MCF 10A (cell line): ENCODE results near the gene CCNYL1. TPM values are rescaled to one million over a fixed set of nuclear protein-coding genes. Genes with fewer than 3 reads are reported as not detected.
"Not testable (repeated sequence)": the region's sequence is repeated elsewhere in the genome, so short reads cannot be mapped to it uniquely, and the experiment has no call there.

Source experiments
- BruUV-seq: library from RNA; stranded (reverse); fragments of 400-500 nt; replicated peaks from 2 replicates; lab custom pipeline; 2021; lab: Mats Ljungman, UMichigan
- CTCF ChIA-PET: fragments of 300-600 bp; sonication (Branson Sonifier 250); formaldehyde crosslinking; extraction: SDS; loops from one replicate; lab custom pipeline; 2021; ENCODE audit warnings: antibody characterized with exemption, inconsistent platforms; lab: Yijun Ruan, JAX
- POLR2A ChIA-PET: fragments of 300-600, 350-650 bp; sonication (Branson Sonifier 250); formaldehyde crosslinking; extraction: SDS; loops from one replicate; lab custom pipeline; 2020; ENCODE audit warnings: antibody characterized with exemption, inconsistent platforms; lab: Yijun Ruan, JAX
- DNase-seq: peaks from one replicate; pipeline ENCODE4 v3.0.0-alpha.2; 2018; ENCODE audit not compliant: unreplicated experiment
- H3K27ac Mint-ChIP-seq: one replicate; pipeline ENCODE4 v1.8.0; 2022; ENCODE audit warnings: mild to moderate bottlenecking, low read depth, mixed read lengths; ENCODE audit not compliant: unreplicated experiment
- H3K27me3 Mint-ChIP-seq: one replicate; pipeline ENCODE4 v1.8.0; 2022; ENCODE audit warnings: mixed read lengths; ENCODE audit not compliant: insufficient read depth, unreplicated experiment
- H3K36me3 Mint-ChIP-seq: one replicate; pipeline ENCODE4 v1.8.0; 2022; ENCODE audit warnings: mild to moderate bottlenecking, moderate library complexity, mixed read lengths; ENCODE audit not compliant: insufficient read depth, unreplicated experiment
- H3K4me1 Mint-ChIP-seq: one replicate; pipeline ENCODE4 v1.8.0; 2022; ENCODE audit warnings: mixed read lengths; ENCODE audit not compliant: insufficient read depth, unreplicated experiment
- H3K4me3 Mint-ChIP-seq: one replicate; pipeline ENCODE4 v1.8.0; 2022; ENCODE audit warnings: mild to moderate bottlenecking, moderate library complexity, mixed read lengths; ENCODE audit not compliant: unreplicated experiment
- H3K9me3 Mint-ChIP-seq: one replicate; pipeline ENCODE4 v1.8.0; 2022; ENCODE audit warnings: mixed read lengths; ENCODE audit not compliant: unreplicated experiment
- intact Hi-C: fragments of 100-400 bp; cut with micrococcal nuclease; formaldehyde crosslinking; loops from 2 replicates; pipeline ENCODE4 v1.14.1; 2022
- total RNA-seq: library from RNA; stranded (reverse); gene quantifications from 2 replicates; pipeline ENCODE4 v1.2.3, GENCODE V29; 2022
- TF ChIP-seq, protein P1 (sequence below): fragments of 200-600 bp; IDR thresholded peaks from one replicate; pipeline ENCODE4 v1.8.0; 2022; ENCODE audit warnings: antibody characterized with exemption, mild to moderate bottlenecking; ENCODE audit not compliant: unreplicated experiment

Gene CCNYL1
- total RNA-seq, 1 experiment from 2014 or later: 19.7 TPM

DNA sequence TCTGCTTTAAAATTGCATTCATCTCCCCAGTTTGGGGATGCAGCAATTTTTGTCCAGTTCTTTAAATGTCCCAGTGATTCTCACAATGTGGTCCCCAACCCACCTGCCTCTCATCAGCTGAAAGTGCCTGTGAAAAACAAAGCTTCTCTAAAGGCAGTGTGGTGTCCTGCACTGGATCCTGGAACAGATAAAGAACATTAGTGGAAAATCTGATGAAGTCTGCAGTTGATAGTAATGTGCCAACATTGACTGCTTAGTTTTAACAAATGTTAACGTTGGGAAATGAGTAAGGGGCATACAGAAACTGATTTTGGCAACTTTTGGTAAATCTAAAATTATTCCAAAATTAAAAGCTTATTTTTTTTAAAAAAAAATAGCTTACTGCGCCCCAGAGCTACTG lies 49.0 kb downstream of the CCNYL1 start:
- H3K9me3 Mint-ChIP-seq: no peaks in the 10 kb centered on the region
- H3K4me1 Mint-ChIP-seq: no peaks in the 10 kb centered on the region
- BruUV-seq: no TSS peak
- TF ChIP-seq, protein P1, sequence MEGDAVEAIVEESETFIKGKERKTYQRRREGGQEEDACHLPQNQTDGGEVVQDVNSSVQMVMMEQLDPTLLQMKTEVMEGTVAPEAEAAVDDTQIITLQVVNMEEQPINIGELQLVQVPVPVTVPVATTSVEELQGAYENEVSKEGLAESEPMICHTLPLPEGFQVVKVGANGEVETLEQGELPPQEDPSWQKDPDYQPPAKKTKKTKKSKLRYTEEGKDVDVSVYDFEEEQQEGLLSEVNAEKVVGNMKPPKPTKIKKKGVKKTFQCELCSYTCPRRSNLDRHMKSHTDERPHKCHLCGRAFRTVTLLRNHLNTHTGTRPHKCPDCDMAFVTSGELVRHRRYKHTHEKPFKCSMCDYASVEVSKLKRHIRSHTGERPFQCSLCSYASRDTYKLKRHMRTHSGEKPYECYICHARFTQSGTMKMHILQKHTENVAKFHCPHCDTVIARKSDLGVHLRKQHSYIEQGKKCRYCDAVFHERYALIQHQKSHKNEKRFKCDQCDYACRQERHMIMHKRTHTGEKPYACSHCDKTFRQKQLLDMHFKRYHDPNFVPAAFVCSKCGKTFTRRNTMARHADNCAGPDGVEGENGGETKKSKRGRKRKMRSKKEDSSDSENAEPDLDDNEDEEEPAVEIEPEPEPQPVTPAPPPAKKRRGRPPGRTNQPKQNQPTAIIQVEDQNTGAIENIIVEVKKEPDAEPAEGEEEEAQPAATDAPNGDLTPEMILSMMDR: no peak
- ChIA-PET POLR2A (interaction anchor here (0.6 to 0.7 kb wide), 3 partner anchors 92 to 282 kb away, joined by 3 read pairs; no protein-coding TSS in a partner anchor), CTCF (interaction anchor here (1.0 to 7.9 kb wide), 5 partner anchors 15 to 313 kb away, joined by 3 to 45 read pairs (median 4); no protein-coding TSS in a partner anchor)
- no peaks in the 10 kb centered on the region for H3K27me3 Mint-ChIP-seq
- no peak for DNase-seq
- intact Hi-C loops: loop anchor here (10.0 kb wide), 1 partner anchor 84 kb away; no protein-coding TSS in a partner anchor
- no peak overlapping the region for H3K27ac Mint-ChIP-seq
- no peaks in the 10 kb centered on the region for H3K36me3 Mint-ChIP-seq
- no peak overlapping the region for H3K4me3 Mint-ChIP-seq

DNA sequence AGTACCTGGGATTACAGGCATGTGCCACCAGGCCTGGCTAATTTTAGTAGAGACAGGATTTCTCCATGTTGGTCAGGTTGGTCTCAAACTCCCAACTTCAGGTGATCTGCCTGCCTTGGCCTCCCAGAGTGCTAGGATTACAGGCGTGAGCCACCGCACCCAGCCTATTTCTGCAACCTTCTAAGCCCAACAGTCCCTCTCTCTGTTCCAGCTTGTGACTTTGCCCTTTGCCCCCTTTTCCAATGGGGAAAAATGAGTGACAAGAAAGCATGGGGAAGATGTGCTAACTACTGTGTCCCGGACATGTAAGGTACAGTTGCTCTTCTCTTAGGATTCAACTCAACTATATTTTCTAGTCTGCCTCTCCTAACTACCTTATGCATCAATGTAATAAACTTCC lies 50.0 kb downstream of the CCNYL1 start:
- H3K27me3 Mint-ChIP-seq, H3K4me3 Mint-ChIP-seq, H3K36me3 Mint-ChIP-seq, H3K27ac Mint-ChIP-seq, H3K9me3 Mint-ChIP-seq, DNase-seq, BruUV-seq, H3K4me1 Mint-ChIP-seq, POLR2A ChIA-PET: not testable (repeated sequence)
- CTCF ChIA-PET: interaction anchor here (1.8 to 7.9 kb wide), 2 partner anchors 16 to 279 kb away, joined by 5 to 45 read pairs; no protein-coding TSS in a partner anchor
- intact Hi-C loops: loop anchor here (10.0 kb wide), 1 partner anchor 83 kb away; no protein-coding TSS in a partner anchor

DNA sequence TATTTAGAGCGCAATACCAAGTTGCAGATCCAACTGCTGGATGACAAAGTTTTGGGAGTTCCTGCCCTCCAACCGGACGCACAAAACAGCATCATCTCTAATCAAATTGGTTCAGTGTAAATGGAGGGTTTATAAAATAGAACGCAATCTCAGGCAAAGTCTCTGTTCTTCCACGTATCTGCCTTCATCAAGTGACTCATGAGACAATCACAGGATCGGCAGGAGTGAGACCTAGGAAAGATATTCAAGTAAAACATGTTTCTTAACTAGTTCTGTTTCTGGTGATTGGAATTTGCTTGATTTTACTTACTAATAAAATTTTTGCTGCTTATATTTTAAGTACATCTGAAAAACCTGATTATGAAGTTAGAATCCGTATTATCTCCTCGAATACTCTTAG lies 50.7 kb downstream of the CCNYL1 start:
- H3K9me3 Mint-ChIP-seq: no peaks in the 10 kb centered on the region
- no peak overlapping the region for H3K4me3 Mint-ChIP-seq
- CTCF ChIA-PET: interaction anchor here (0.5 to 7.9 kb wide), 3 partner anchors 17 to 279 kb away, joined by 4 to 45 read pairs (median 5); no protein-coding TSS in a partner anchor
- POLR2A ChIA-PET: no interaction called here
- TF ChIP-seq, protein P1: no peak
- intact Hi-C loops: loop anchor here (10.0 kb wide), 1 partner anchor 83 kb away; no protein-coding TSS in a partner anchor
- H3K36me3 Mint-ChIP-seq: no peaks in the 10 kb centered on the region
- no peaks in the 10 kb centered on the region for H3K27me3 Mint-ChIP-seq
- no peak for DNase-seq
- peaks cover 2% of the 10 kb centered on the region for H3K4me1 Mint-ChIP-seq
- BruUV-seq: no TSS peak
- no peak overlapping the region for H3K27ac Mint-ChIP-seq

DNA sequence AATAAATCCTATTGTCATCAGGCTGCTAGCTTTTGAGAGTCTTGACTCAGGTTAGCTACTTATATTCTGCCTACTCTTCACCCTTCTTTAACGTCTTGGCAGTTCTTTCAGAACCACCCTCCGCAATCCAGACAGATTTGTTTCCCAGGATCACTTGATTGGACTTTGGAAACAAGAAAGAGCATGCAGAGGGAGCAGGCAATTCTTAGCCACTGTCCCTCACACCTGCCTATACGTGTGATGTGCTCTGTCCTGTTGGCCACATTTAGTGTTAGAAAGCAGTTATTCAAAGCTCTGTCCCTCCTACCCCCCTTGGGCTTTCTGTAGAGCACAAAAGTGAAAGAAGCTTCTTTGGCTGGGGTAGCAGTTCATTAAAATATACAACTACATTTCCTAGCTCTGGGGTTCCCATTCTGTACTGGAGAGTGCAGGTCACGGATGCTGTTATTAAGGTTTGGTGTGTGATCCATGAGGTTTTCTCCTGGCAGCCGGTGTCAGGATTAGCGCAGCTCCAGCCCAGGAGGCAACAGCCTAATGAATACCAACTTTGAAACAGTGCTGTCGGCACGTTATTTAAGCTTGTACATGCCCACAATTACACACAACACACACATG lies 52.0 kb downstream of the CCNYL1 start:
- Mint-ChIP-seq H3K27me3 (no peaks in the 10 kb centered on the region), H3K4me1 (peaks cover 8% of the 10 kb centered on the region), H3K27ac (no peak overlapping the region), H3K4me3 (no peak overlapping the region), H3K9me3 (no peaks in the 10 kb centered on the region), H3K36me3 (peaks cover 5% of the 10 kb centered on the region)
- BruUV-seq: no TSS peak
- no peak for DNase-seq
- CTCF ChIA-PET: interaction anchor here (0.5 to 7.9 kb wide), 4 partner anchors 12 to 309 kb away, joined by 3 to 45 read pairs (median 4); no protein-coding TSS in a partner anchor
- POLR2A ChIA-PET: interaction anchor here (0.7 kb wide), 1 partner anchor 271 kb away, joined by 3 read pairs; no protein-coding TSS in a partner anchor
- intact Hi-C loops: loop anchor here (10.0 kb wide), 1 partner anchor 81 kb away; no protein-coding TSS in a partner anchor
- TF ChIP-seq, protein P1: no peak
